CD4-positive, alpha-beta T cell treated with Interleukin-1 beta for 1 hour (primary cell): ENCODE measurements around the gene ANKRD28.
"Not testable (repeated sequence)": the region's sequence is repeated elsewhere in the genome, so short reads cannot be mapped to it uniquely, and the experiment has no call there.

ENCODE experiments used
- DNase-seq, 2 donors: peaks; one replicate each; pipeline ENCODE4 v3.0.0-alpha.2; 2020 to 2022

Gene ANKRD28

DNA sequence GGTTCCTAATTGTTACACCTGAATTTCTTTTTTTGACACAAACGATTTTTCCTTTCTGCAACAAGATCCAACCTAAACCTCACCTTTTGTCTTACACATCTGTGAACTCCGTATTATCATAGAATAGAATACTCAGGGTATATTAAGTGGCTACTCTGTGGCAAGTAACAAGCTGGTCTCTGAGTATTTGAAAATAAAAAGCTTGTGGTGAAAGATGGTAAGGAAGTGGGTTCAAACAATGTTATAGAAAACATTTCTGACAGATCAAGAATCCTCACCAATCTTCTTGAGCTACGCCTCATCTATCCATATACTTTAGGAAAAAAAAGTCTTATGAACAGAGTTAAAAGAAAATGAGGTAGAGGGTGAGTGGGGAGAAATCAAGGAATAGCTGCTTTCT is 3.5 kb upstream of the ANKRD28 start:
- no peak for DNase-seq

DNA sequence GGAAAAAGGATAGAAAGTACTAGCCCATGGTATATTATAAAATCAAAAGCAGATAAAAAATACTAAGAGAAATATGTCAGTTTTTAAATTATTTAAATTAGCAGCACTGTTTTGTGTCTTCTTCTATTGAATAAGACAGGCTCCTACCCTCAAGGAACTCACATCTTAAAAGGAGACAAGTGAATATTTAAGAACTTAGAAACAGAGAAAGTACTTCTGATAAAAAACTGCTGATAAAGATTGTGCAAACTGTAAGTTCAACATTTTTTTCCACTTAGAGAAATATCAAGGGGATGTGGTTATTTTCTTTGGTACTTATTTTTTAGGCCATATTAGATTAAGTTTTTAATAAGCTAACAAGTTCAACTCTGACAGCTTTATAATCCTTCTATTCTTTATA is 3.0 kb upstream of the ANKRD28 start:
- DNase-seq: no peak

DNA sequence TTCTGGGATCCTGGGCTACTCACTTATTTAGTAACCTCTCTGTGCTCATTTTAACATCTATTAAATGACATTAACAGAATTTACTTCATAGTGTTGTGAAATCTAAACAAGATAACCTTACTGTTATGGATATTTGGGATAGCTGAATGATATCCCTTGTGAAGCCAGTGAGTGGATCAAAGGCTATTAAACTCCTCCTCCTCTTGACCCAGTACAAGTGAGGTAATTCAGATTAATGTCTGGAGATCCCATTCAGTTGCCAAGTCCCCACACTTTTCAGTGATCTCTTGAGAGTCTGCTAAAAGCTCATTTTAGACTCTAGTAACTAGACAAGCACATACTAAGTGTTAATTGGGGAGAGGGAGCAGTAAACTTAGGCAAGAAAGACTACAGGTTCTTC is 2.5 kb upstream of the ANKRD28 start:
- DNase-seq: no peak

DNA sequence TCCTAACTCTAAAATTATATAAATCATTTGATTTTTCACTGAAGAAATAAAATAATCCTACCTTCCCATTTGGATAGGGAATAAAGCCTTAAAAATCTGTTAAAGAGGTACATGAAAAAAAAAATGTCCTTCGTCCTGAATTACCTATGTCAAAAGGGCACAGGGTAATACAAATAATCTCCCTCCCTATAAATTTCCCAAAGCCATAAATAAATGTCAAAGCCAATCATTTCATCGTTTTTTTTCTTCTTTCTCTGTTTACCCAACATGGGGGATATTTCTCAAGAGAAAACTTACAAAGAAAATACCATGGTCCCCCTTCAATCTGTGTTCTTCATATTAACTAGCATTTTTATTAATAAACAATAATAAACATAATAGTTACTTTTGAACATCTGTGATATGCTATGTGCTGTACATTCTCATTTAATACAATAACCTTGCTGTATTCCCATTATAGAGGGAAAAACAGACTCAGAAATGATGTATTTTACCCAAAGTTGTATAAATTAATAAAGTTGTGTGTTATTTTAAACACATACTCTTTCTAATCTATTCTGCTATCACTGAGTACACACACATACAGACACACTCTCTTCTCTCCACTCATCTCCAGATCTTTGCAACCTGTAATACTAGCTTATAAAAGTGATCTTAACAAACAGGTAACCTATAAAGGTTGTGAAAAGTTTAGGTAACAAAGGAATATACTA is 910 bp upstream of the ANKRD28 start:
- no peak for DNase-seq

DNA sequence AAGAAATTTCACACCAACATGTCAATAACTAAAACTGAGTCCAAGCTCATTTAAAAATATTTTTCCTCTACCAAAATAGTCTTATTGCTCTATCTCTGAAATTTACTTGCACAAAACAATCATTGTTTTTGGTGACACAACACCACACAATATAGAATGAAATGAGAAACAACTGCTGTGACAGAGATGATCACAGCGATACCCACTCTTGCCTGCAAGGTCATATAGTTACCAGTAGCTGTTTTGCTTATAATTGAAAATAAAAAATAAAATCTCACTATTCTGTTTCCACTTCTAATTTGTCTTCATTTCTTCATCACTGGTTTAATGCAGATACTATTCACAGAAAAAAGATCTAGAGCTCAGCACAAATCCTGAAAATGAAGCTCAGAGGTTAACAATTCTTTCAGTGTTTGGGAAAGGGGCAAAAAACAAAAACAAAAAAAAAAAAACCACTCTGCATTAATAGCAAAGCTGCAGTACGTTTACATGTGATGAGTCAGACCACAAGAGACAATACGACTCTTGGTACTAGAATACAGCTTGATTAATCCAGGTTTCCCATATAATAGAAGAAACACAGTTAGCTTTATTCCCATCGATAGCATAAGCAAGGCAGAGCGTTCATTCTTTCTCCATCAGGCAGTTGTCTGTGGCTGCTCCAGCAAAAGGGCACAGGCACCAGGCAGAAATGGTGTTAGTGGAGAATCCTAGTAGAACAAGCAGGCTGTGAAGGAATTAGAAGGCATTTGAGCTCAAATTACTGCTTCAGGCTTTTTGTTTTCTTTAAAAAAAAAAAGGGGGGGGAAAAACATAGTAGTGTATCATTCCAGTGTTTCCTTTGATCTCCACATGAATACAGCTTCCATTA is 773 bp downstream of the ANKRD28 start:
- DNase-seq: peak in 1 of 2 donors; percentile 32

DNA sequence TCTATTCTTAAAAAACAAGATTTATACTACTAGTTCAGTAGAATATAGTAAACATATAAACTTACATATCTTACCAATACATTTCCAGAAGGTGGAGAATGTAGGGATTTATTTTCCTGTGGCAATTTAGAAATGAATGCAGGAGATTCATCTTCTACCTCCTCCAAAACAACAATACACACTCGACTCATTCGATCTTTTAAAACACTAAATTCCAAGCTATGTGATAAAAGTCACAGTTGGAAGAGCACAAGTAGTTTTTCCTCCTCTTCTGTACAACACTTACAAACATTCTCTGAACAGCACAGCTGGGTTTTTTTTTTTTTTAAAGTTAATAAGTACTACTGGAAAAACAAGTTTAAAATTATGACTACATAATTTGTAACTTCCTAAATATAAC is 1.4 kb downstream of the ANKRD28 start:
- DNase-seq: no peak

DNA sequence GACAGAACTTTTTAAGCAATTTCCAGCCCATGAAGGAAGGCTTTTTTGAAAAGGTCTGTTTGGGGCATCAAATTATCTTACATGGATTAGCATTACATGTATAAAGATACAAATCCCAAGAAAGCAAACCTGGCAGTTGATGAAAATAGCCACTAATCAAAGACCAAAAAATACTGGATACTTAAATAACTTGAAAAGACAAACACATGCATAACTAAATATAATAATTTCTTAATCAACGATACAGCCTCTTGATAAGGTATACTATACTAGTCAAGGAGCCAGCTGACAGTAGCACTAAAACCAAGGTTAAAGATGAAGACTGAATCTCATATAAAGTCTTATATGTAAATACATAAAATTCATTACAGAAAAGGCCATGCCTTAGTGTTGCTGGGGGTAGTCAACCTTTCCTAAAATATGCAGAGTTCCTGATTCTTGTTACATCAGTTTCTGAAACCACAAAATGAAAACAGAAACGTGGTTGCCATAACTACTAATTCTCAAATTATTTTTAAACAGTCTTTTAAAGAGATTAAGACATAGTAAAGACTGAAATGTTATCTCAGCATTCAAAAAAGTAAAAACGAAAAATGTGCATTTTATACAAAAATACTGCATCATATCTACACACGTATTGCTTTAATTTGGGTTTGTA is 2.0 kb downstream of the ANKRD28 start:
- DNase-seq: peak; percentile 11 to 69

DNA sequence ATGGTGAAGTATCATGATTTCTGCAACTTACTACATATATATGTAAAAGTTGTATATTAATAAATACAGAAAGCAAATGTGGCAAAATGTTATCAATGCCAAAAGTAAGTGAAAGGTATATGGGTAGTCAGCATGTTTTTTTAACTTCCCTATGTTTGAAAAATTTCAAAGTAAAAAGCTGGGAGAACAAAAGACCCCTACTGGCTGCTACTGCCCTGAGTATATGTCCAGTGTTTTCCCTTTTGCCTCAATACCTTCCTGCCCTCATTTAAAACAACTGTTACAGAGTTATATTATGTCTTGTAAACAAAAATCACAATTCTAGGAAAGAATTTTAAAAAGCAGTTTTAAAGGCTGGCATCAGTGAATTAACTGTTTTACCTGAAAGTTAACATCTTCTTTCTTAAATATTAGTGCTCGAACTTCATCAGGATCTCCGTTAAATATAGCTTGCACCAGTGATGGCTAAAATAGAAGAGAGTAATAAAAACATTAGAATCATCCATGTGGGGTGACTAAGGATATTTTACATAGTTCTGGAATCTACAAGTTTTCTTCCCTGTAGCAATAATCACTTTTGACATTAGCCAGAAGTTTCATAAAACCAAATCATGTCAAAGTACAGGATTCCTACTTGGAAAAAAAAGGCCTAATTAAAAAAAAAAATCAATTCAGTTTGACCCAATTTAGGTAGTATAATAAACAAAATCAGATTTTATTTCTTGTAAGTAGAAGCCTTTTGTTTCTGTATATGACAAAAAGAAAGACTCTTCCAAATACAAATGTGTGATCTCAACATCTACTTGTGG is 2.7 kb downstream of the ANKRD28 start:
- no peak for DNase-seq

DNA sequence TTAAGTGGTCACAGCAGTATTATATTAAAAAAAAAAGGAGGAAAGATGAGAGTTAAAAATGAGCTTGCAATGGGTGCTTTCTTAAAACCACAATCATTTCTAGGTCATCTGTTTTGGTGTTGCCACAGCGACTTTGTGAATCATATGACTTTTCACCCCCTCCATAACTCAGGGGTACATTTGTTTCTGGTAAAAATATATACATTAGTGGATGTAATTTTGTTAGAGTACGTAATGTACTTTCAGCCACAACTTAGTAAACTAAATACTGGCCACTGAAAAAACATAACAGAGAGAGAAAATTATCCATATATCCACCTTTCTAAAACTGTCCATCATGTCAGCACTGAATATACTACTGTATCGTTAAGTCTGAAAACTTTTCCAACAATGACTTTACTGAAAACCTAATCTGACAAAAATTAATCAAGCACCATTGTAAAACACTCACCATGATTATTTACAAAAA is 3.4 kb downstream of the ANKRD28 start:
- peak; percentile 55 to 72 for DNase-seq

DNA sequence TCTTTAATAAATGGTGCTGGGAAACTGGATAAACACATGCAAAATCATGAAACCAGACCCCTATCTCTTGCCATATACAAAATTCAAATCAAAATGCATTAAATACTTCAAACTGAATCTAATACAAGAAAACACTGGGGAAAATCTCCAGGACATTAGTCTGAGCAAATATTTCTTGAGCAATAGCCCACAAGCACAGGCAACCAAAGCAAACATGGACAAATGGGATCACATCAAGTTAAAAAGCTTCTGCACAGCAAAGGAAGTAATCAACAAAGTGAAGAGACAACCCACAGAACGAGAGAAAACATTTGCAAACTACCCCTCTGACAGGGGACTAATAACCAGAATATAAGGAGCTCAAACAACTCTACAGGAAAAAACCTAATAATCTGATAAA is 6.3 kb downstream of the ANKRD28 start:
- no peak for DNase-seq

DNA sequence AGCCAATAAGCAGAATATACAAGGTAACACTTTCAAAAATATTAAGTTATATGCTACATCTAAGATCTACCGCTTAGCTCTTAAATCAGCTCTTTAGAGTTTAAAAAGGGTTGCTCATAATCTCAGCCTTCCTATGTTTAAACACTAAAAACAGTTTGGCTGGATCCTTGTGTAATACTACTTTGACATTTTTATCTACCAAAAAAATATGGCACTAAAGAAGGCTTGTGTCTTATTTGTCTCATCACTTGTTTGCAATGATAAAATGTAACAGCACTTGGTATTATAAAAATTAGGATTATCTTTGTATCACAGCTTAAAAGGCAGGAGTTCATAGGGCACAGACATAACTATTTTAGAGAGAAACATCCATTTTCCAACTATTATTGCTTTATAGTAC is 9.8 kb downstream of the ANKRD28 start:
- no peak for DNase-seq

DNA sequence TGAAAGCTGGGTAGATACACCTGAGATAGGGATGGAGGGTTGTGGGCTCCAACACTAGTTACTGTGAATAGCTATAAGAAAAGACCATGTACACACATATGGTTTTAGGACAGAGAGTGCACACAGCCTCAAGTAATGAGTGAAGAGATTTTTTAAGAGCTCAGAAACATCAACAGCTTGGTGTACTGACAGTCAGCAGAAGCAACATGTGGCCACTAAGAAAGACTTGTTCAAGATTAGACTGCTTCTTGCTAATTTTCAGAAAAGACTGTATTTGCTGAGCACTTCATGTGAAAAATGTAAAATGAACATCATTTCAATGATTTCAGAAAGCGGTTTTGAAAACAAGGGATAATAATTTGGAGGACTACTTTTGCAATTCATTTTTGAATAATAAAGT is 10.3 kb downstream of the ANKRD28 start:
- DNase-seq: no peak

DNA sequence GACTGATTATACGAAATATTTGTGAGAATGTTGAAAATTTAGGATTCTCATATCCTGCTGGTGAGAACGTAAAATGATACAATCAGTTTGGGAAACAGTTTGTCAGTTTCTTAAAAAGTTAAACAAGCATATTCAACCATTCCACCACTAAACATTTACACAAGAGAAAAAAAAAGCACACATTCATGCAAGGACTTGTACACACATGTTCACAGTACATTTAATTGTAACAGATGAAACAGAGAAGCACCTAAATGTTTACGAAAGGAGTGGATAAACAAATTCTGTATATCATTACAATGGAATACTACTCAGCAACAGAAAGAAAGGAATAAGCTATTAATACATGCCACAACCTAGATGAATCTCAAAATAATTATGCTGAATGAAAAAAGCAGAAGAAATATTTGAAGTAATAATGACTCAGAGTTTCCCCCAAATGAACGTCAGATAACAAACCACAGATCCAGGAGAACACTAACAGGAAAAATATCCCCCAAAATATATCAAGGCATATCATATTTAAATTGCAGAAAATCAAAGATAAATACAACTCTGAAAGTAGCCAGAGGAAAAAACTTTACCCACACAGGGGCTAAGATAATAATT is 14.3 kb downstream of the ANKRD28 start:
- DNase-seq: no peak

DNA sequence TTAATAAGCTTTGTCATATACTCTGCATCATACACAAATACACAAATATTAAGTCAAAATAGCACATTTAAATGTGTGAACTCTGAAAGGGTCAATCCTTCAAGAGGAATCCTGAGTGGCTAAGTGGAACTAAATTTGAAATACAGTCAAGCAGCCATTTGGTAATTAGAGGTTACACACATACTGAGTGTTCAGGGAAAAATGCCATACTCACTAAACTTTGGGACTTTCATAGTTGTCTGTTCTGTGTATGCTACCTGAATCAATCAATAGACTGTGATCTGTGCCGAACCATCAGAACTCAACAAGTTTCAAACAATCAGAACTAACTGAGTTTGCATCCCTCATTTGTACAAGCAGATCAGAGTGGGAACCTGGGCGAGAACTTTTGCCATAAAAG is 15.3 kb downstream of the ANKRD28 start:
- DNase-seq: no peak

DNA sequence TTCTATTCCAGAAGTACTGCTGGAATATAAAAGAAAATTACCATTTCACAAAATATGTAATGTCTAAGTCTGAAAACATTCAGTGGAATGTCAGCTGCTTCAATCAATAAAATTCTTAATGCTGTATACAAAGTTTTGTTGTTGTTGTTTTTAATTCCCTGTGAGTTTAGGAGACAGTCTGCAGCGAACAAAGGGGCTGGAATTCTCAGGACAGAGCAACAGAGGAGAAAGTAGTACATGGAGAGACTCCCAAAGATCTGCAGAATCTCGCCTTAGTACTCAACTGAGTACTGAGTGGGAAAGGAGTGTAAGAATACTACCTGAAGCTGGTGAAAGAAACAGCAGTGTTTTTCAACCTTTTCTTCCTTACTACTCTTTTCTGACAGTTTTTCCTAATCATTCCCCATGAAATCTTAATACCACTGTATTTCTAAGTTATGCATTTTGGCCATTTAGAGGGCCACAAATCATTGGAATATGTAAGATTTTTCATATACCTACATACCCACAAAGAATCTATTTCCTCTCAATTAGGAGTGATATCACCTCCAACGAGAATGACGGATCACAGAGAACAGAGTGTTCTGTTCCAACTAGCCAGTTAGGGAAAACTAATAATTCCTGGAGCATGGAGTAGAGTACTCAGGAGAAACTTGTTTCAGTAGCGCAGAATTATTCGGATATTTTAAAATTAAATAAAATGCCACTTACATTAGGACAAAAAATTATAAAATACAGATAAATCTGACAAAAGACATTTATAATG is 16.0 kb downstream of the ANKRD28 start:
- DNase-seq: no peak

DNA sequence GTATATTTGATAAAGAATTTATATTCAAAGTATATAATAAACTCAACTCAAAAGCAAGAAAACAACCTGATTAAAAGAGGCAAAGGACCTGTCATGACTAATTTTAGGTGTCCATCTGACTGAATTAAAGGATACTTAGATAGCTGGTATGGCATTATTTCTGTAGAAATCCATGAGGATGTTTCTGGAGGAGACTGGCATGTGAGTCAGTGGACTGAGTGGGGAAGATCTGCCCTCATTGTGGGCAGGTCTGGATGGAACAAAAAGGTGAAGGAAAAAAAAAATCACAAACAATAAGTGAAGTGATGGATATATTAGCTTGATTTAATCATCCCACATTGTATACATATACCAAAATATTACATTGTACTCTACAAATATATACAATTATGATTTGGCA is 16.6 kb downstream of the ANKRD28 start:
- DNase-seq: no peak

DNA sequence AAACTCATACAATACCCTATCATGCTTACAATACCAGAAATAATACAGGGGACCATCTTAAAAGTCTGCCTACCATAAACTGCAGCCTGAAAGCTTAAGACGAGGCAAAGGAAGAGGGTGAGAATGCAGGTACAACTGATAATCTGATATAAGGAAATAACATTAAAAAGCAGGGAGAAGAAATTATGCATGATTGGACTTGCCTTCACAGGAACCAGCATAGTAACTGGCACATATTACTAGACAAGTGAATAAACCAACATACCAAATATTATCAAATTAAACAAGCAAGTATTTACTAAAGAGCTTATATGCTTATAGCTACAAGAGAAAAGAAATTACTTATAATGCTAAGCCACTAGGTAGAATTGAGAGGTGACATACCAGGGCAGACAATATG is 18.7 kb downstream of the ANKRD28 start:
- DNase-seq: no peak

DNA sequence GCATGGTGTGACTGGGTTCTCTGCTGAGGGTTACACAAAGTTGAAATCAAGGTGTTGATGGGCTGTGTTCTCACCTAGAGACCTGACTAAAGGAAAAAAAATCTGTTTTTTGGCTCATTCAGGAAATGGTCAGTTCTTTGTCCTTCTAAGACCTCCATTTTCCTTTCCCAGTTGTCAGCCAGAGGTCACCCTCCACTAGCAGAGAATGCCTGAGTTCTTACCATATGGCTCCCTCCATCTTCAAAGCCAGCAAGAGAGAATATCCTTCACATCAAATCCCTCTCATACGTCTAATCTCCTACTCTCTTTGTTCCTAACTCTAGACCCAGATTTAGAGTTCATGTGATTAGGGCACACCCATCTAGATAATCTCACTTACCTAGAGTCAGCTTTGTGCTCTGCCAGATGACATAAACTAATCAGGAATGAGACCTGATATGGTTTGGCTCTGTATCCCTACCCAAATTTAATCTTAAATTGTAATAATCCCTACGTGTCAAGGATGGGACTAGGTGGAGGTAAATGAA is 19.4 kb downstream of the ANKRD28 start:
- DNase-seq: no peak

DNA sequence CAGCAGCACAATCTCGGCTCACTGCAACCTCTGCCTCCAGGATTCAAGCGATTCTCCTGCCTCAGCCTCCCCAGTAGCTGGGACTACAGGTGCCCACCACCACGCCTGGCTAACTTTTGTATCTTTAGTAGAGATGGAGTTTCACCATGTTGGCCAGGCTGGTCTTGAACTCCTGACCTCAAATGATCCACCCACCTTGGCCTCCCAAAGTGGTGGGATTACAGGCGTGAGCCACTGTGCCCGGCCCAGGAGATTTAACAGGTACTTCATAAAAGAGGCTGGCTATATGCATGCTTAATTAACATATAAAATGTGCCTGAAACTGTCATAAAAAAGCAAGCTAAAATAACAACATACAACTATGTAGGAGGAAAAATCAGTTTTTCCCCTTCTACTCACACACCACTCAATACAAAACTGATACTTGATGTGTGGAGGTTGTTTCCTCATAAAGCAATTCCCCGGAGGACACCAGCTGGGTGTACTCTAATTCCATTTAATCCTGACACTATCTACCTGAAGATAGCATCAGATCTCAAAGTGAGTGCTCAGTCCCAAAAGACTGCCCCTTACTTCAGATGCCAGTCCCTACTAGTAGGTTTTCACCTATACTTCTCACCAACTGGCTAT is 22.7 kb downstream of the ANKRD28 start:
- not testable (repeated sequence) for DNase-seq

DNA sequence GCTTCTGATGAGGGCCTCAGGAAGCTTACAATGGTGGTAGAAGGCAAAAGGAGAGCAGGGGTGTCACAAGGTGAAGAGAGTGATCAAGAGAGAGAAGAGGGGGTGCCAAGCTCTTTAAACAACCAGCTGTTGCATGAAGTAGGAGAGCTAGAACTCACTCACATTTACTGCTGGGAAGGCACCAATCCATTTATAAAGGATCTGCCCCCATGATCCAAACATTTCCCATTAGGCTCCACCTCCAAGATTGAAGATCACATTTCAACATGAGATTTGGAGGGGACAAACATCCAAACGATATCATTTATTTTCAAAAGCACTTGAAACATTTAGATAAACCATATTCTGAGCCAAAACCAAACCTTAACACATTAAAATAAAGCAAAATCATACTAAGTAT is 26.3 kb downstream of the ANKRD28 start:
- DNase-seq: no peak
